B cell (primary cell): Measurements from ENCODE around the gene TECR.

Experiments
- EZH2 ChIP-seq: IDR thresholded peaks from 2 replicates; pipeline ENCODE4 v1.6.1; 2012; ENCODE audit warnings: borderline replicate concordance, low read depth, mild to moderate bottlenecking, moderate library complexity, low read length; ENCODE audit not compliant: insufficient read depth, poor library complexity, severe bottlenecking
- TF ChIP-seq, protein P1 (sequence below): fragments of 200-600 bp; IDR thresholded peaks from one replicate; pipeline ENCODE4 v1.8.0; 2022; ENCODE audit warnings: antibody characterized with exemption, mild to moderate bottlenecking

DNA sequence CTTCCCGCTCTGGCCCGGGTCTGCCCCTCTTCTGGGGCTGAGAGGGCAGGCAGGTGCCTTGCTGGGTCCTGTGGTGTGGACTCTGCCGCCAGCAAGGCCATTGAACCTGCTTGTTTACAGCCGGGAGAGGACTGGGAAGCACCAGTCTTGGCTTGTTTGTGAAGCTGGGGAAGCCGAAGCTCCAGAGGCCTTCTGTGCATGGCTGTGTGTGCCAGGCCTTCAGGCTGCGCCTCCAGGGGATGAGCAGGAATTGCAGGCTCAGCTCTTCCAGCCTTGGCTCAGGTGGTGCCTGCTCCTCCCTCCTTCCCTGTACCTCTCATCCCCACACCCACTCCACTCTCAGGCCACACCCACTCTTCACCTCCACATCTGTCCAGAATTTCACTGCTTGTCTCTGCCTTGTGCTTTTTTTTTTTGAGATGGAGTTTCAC is 25.0 kb downstream of the TECR start:
- no peak for TF ChIP-seq EZH2
- TF ChIP-seq, protein P1, sequence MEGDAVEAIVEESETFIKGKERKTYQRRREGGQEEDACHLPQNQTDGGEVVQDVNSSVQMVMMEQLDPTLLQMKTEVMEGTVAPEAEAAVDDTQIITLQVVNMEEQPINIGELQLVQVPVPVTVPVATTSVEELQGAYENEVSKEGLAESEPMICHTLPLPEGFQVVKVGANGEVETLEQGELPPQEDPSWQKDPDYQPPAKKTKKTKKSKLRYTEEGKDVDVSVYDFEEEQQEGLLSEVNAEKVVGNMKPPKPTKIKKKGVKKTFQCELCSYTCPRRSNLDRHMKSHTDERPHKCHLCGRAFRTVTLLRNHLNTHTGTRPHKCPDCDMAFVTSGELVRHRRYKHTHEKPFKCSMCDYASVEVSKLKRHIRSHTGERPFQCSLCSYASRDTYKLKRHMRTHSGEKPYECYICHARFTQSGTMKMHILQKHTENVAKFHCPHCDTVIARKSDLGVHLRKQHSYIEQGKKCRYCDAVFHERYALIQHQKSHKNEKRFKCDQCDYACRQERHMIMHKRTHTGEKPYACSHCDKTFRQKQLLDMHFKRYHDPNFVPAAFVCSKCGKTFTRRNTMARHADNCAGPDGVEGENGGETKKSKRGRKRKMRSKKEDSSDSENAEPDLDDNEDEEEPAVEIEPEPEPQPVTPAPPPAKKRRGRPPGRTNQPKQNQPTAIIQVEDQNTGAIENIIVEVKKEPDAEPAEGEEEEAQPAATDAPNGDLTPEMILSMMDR, result no peak
